Caco-2 (cell line): ENCODE data around the gene MAST4. TPM values are rescaled to one million over a fixed set of nuclear protein-coding genes. Genes with fewer than 3 reads are reported as not detected.

ENCODE experiments used
- BruUV-seq: library from RNA; stranded (reverse); fragments of 400-500 nt; replicated peaks from 2 replicates; lab custom pipeline; 2021; lab: Mats Ljungman, UMichigan
- CTCF ChIA-PET: fragments of 300-600 bp; sonication (Branson Sonifier 250); formaldehyde crosslinking; loops from one replicate; lab custom pipeline; 2022; ENCODE audit warnings: antibody characterized with exemption; lab: Charles Lee
- POLR2A ChIA-PET: fragments of 300-600 bp; sonication (Branson Sonifier 250); formaldehyde crosslinking; loops from one replicate; lab custom pipeline; 2022; ENCODE audit warnings: antibody characterized with exemption; lab: Charles Lee
- DNase-seq, 2 experiments: peaks; one replicate each; pipeline versions ENCODE4 v3.0.0 to v3.0.0-alpha.2; 2020 to 2022
- H3K27me3 ChIP-seq: replicated peaks from 2 replicates; pipeline ENCODE4 v1.6.0; 2011; ENCODE audit warnings: low read length; ENCODE audit not compliant: control insufficient read depth, insufficient read depth
- H3K36me3 ChIP-seq: 2 replicates; pipeline ENCODE4 v1.5.1; 2011; ENCODE audit warnings: low read length; ENCODE audit not compliant: control insufficient read depth, insufficient read depth
- H3K4me1 ChIP-seq: fragments of 250-450 bp; sonication (Bioruptor Pico); 2 replicates; pipeline ENCODE4 v1.5.1; 2020; ENCODE audit warnings: mild to moderate bottlenecking
- H3K4me3 ChIP-seq: 2 replicates; pipeline ENCODE4 v1.5.1; 2011; ENCODE audit warnings: low read depth, mild to moderate bottlenecking, control low read depth, low read length
- H3K9me3 ChIP-seq: fragments of 250-450 bp; sonication (Bioruptor Pico); 2 replicates; pipeline ENCODE4 v1.5.1; 2020; ENCODE audit warnings: mild to moderate bottlenecking, moderate library complexity
- H3K27ac Mint-ChIP-seq: one replicate; pipeline ENCODE4 v1.8.0; 2022; ENCODE audit warnings: mixed read lengths; ENCODE audit not compliant: unreplicated experiment
- H3K27me3 Mint-ChIP-seq: one replicate; pipeline ENCODE4 v1.8.0; 2022; ENCODE audit warnings: mixed read lengths; ENCODE audit not compliant: insufficient read depth, unreplicated experiment
- H3K36me3 Mint-ChIP-seq: one replicate; pipeline ENCODE4 v1.8.0; 2022; ENCODE audit warnings: mild to moderate bottlenecking, mixed read lengths; ENCODE audit not compliant: insufficient read depth, unreplicated experiment
- H3K4me1 Mint-ChIP-seq: one replicate; pipeline ENCODE4 v1.8.0; 2022; ENCODE audit warnings: low read depth, mixed read lengths; ENCODE audit not compliant: unreplicated experiment
- H3K4me3 Mint-ChIP-seq: one replicate; pipeline ENCODE4 v1.8.0; 2022; ENCODE audit warnings: mild to moderate bottlenecking, moderate library complexity, mixed read lengths; ENCODE audit not compliant: unreplicated experiment
- H3K9me3 Mint-ChIP-seq: one replicate; pipeline ENCODE4 v1.8.0; 2022; ENCODE audit warnings: mixed read lengths; ENCODE audit not compliant: unreplicated experiment
- intact Hi-C: fragments of 100-400 bp; cut with micrococcal nuclease; formaldehyde crosslinking; loops from one replicate; pipeline ENCODE4 v1.10.0; 2022; ENCODE audit not compliant: unreplicated experiment
- total RNA-seq: library from RNA; stranded (reverse); gene quantifications from 2 replicates; pipeline ENCODE4 v1.2.3, GENCODE V29; 2022
- TF ChIP-seq, protein P1 (sequence below), 2 experiments: fragments of 200-600 bp in 1 of 2; IDR thresholded peaks; 1 replicate in 1 of 2; 2 replicates in 1 of 2; pipeline versions ENCODE4 v1.5.1 to v1.8.0; 2011 to 2022; ENCODE audit warnings: antibody characterized with exemption in 1 of 2, control low read depth in 1 of 2, inconsistent platforms in 1 of 2, low read depth in 1 of 2, low read length in 1 of 2, mild to moderate bottlenecking in 1 of 2, moderate library complexity in 1 of 2; ENCODE audit not compliant: insufficient read depth in 1 of 2, severe bottlenecking in 1 of 2, unreplicated experiment in 1 of 2

MAST4 gene
- total RNA-seq, 1 experiment from 2014 or later = 17.8 TPM

DNA sequence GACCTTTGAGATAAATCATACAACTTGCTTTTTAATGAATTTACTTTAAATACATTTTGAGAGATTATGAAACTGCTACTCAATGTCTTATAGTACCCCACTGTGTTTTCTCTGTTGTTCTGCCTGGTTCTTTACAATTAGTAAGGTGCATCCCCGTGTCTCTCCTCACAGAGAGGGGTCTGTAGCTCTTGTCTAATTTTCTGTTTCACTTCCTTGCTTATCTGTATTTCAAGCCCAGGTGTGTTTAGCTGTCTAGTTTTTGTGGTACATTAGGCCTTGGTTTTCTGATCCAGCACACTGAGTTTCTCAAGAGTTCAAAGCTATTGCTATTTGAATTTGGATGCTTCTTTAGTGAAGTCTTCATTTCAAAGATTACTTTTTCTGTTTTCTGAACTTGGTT, 105.1 kb downstream of the MAST4 start:
- H3K4me3 ChIP-seq = no peak overlapping the region
- H3K27me3 ChIP-seq = no peaks in the 10 kb centered on the region
- Mint-ChIP-seq H3K27ac (no peak overlapping the region), H3K4me3 (no peak overlapping the region), H3K27me3 (peaks cover 22% of the 10 kb centered on the region), H3K9me3 (no peaks in the 10 kb centered on the region), H3K4me1 (no peaks in the 10 kb centered on the region), H3K36me3 (no peaks in the 10 kb centered on the region)
- DNase-seq = no peak
- ChIA-PET CTCF (no interaction called here), POLR2A (no interaction called here)
- H3K9me3 ChIP-seq = no peaks in the 10 kb centered on the region
- no peaks in the 10 kb centered on the region for H3K4me1 ChIP-seq
- intact Hi-C loops = no loop called here
- TF ChIP-seq, protein P1, sequence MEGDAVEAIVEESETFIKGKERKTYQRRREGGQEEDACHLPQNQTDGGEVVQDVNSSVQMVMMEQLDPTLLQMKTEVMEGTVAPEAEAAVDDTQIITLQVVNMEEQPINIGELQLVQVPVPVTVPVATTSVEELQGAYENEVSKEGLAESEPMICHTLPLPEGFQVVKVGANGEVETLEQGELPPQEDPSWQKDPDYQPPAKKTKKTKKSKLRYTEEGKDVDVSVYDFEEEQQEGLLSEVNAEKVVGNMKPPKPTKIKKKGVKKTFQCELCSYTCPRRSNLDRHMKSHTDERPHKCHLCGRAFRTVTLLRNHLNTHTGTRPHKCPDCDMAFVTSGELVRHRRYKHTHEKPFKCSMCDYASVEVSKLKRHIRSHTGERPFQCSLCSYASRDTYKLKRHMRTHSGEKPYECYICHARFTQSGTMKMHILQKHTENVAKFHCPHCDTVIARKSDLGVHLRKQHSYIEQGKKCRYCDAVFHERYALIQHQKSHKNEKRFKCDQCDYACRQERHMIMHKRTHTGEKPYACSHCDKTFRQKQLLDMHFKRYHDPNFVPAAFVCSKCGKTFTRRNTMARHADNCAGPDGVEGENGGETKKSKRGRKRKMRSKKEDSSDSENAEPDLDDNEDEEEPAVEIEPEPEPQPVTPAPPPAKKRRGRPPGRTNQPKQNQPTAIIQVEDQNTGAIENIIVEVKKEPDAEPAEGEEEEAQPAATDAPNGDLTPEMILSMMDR (IDR thresholded peaks at IDR 0.05; ENCODE audit: insufficient read depth in 1 of 2, low read depth in 1 of 2, low read length in 1 of 2, severe bottlenecking in 1 of 2, unreplicated experiment in 1 of 2) = no peak
- BruUV-seq = no TSS peak
- no peaks in the 10 kb centered on the region for H3K36me3 ChIP-seq

- Mint-ChIP-seq H3K27ac (no peak overlapping the region), H3K36me3 (no peaks in the 10 kb centered on the region), H3K4me3 (no peak overlapping the region), H3K9me3 (no peaks in the 10 kb centered on the region), H3K27me3 (peaks cover 24% of the 10 kb centered on the region), H3K4me1 (no peaks in the 10 kb centered on the region)
- POLR2A ChIA-PET = no interaction called here
- CTCF ChIA-PET = no interaction called here
- Histone ChIP-seq H3K4me1 (no peaks in the 10 kb centered on the region), H3K9me3 (no peaks in the 10 kb centered on the region), H3K4me3 (no peak overlapping the region), H3K27me3 (no peaks in the 10 kb centered on the region), H3K36me3 (no peaks in the 10 kb centered on the region)
- no peak for DNase-seq
- intact Hi-C loops = no loop called here
- BruUV-seq = no TSS peak
- TF ChIP-seq, protein P1 (IDR thresholded peaks at IDR 0.05; ENCODE audit: insufficient read depth in 1 of 2, low read depth in 1 of 2, low read length in 1 of 2, severe bottlenecking in 1 of 2, unreplicated experiment in 1 of 2) = no peak
Measured at GRCh38 chr5:66702426-66702825, 106.2 kb downstream of the MAST4 start.

DNA sequence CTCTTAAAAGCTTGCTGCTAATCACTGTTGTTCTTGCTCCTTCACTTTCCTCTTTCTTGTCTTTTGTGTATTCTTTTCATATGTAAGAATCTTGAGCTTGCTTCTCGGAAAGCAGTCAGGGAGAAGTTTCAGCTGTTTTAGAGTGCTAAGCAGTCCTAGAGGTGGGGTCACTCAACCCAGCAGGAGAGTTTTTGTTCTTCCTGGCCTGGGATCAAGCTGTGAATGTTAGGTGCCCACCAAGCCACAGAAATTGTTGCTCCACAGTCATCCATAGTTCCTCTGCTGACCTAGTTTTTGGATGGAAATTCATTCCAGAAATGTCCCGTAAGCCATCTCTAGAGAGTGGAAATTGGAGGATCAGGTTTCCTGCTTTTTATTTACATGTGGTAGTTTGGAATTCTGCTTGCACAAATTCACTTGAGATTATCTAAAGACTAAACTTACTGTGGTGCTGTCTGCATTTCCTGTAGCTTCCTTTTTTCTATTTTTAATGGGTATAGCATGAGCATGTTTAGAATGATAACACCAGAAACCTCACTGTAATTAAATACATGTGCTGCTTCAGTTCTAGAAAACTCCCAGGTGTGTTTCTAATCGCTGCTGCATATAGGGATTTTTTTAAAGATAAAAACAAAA, 108.7 kb downstream of the MAST4 start:
- Histone ChIP-seq H3K4me3 (no peak overlapping the region), H3K36me3 (no peaks in the 10 kb centered on the region), H3K9me3 (no peaks in the 10 kb centered on the region), H3K27me3 (no peaks in the 10 kb centered on the region), H3K4me1 (no peaks in the 10 kb centered on the region)
- TF ChIP-seq, protein P1 (IDR thresholded peaks at IDR 0.05; ENCODE audit: insufficient read depth in 1 of 2, low read depth in 1 of 2, low read length in 1 of 2, severe bottlenecking in 1 of 2, unreplicated experiment in 1 of 2) = no peak
- peaks cover 18% of the 10 kb centered on the region for H3K27me3 Mint-ChIP-seq
- no peaks in the 10 kb centered on the region for H3K9me3 Mint-ChIP-seq
- no peaks in the 10 kb centered on the region for H3K36me3 Mint-ChIP-seq
- H3K4me3 Mint-ChIP-seq = no peak overlapping the region
- no peaks in the 10 kb centered on the region for H3K4me1 Mint-ChIP-seq
- H3K27ac Mint-ChIP-seq = no peak overlapping the region
- POLR2A ChIA-PET = no interaction called here
- BruUV-seq = no TSS peak
- intact Hi-C loops = no loop called here
- CTCF ChIA-PET = no interaction called here
- DNase-seq = no peak
